ENCODE results near the gene ZNF32.

DNA sequence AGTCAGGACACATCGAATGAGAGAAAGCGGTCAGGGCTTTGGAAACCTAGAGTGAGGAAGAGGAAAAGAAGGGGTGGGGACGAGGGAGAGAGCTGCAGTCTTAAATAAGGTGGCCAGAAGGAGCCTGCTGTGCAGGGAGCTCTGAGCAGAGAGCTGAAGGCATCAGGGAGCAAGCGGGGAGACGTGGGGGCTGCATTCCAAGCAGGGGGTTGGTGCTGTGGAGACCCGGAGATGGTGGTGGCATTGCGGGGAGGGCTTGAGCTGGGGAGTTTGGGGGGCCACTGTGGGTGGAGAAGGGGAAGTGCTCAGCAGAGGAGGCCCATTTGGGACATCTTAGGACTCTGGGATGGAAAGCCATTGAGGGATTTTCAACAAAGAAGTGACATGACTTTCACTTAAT, 38.7 kb upstream of the ZNF32 start:
- TF ChIP-seq CBFB (CRISPR knock-in tag; IDR thresholded peaks at IDR 0.05; ENCODE audit: low read depth) (no peak), ZNF671 (CRISPR knock-in tag; IDR thresholded peaks at IDR 0.05) (no peak), CTCF (IDR thresholded peaks at IDR 0.05) (no peak), E2F1 (CRISPR knock-in tag; IDR thresholded peaks at IDR 0.05) (no peak), CREB1 (CRISPR knock-in tag; IDR thresholded peaks at IDR 0.05) (no peak), GABPB1 (CRISPR knock-in tag; IDR thresholded peaks at IDR 0.05) (no peak), ESRRA (CRISPR knock-in tag; IDR thresholded peaks at IDR 0.05; ENCODE audit: borderline replicate concordance) (no peak)
- TF ChIP-seq, protein P1, sequence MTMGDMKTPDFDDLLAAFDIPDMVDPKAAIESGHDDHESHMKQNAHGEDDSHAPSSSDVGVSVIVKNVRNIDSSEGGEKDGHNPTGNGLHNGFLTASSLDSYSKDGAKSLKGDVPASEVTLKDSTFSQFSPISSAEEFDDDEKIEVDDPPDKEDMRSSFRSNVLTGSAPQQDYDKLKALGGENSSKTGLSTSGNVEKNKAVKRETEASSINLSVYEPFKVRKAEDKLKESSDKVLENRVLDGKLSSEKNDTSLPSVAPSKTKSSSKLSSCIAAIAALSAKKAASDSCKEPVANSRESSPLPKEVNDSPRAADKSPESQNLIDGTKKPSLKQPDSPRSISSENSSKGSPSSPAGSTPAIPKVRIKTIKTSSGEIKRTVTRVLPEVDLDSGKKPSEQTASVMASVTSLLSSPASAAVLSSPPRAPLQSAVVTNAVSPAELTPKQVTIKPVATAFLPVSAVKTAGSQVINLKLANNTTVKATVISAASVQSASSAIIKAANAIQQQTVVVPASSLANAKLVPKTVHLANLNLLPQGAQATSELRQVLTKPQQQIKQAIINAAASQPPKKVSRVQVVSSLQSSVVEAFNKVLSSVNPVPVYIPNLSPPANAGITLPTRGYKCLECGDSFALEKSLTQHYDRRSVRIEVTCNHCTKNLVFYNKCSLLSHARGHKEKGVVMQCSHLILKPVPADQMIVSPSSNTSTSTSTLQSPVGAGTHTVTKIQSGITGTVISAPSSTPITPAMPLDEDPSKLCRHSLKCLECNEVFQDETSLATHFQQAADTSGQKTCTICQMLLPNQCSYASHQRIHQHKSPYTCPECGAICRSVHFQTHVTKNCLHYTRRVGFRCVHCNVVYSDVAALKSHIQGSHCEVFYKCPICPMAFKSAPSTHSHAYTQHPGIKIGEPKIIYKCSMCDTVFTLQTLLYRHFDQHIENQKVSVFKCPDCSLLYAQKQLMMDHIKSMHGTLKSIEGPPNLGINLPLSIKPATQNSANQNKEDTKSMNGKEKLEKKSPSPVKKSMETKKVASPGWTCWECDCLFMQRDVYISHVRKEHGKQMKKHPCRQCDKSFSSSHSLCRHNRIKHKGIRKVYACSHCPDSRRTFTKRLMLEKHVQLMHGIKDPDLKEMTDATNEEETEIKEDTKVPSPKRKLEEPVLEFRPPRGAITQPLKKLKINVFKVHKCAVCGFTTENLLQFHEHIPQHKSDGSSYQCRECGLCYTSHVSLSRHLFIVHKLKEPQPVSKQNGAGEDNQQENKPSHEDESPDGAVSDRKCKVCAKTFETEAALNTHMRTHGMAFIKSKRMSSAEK (CRISPR knock-in tag; IDR thresholded peaks at IDR 0.05; ENCODE audit: borderline replicate concordance), result no peak
- TF ChIP-seq, protein P2, sequence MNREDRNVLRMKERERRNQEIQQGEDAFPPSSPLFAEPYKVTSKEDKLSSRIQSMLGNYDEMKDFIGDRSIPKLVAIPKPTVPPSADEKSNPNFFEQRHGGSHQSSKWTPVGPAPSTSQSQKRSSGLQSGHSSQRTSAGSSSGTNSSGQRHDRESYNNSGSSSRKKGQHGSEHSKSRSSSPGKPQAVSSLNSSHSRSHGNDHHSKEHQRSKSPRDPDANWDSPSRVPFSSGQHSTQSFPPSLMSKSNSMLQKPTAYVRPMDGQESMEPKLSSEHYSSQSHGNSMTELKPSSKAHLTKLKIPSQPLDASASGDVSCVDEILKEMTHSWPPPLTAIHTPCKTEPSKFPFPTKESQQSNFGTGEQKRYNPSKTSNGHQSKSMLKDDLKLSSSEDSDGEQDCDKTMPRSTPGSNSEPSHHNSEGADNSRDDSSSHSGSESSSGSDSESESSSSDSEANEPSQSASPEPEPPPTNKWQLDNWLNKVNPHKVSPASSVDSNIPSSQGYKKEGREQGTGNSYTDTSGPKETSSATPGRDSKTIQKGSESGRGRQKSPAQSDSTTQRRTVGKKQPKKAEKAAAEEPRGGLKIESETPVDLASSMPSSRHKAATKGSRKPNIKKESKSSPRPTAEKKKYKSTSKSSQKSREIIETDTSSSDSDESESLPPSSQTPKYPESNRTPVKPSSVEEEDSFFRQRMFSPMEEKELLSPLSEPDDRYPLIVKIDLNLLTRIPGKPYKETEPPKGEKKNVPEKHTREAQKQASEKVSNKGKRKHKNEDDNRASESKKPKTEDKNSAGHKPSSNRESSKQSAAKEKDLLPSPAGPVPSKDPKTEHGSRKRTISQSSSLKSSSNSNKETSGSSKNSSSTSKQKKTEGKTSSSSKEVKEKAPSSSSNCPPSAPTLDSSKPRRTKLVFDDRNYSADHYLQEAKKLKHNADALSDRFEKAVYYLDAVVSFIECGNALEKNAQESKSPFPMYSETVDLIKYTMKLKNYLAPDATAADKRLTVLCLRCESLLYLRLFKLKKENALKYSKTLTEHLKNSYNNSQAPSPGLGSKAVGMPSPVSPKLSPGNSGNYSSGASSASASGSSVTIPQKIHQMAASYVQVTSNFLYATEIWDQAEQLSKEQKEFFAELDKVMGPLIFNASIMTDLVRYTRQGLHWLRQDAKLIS (CRISPR knock-in tag; IDR thresholded peaks at IDR 0.05; ENCODE audit: borderline replicate concordance), result no peak
- TF ChIP-seq, protein P3, sequence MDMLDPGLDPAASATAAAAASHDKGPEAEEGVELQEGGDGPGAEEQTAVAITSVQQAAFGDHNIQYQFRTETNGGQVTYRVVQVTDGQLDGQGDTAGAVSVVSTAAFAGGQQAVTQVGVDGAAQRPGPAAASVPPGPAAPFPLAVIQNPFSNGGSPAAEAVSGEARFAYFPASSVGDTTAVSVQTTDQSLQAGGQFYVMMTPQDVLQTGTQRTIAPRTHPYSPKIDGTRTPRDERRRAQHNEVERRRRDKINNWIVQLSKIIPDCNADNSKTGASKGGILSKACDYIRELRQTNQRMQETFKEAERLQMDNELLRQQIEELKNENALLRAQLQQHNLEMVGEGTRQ (CRISPR knock-in tag; IDR thresholded peaks at IDR 0.05), result no peak
- TF ChIP-seq, protein P4, sequence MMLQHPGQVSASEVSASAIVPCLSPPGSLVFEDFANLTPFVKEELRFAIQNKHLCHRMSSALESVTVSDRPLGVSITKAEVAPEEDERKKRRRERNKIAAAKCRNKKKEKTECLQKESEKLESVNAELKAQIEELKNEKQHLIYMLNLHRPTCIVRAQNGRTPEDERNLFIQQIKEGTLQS (CRISPR knock-in tag; conservative IDR thresholded peaks at IDR 0.05), result no peak

All from WTC11 (cell line).